Effector memory CD4-positive, alpha-beta T cell (primary cell): ENCODE measurements around the gene SHANK3.
"Not testable (repeated sequence)": the region's sequence is repeated elsewhere in the genome, so short reads cannot be mapped to it uniquely, and the experiment has no call there.

ENCODE experiments used
- DNase-seq, 3 donors: peaks; one replicate each; pipeline ENCODE4 v3.0.0-alpha.2; 2020
- H3K27ac ChIP-seq: 2 replicates; pipeline ENCODE4 v1.7.0; 2013; ENCODE audit warnings: mild to moderate bottlenecking, low read length, moderate library complexity; ENCODE audit not compliant: insufficient read depth, poor library complexity, severe bottlenecking
- H3K27me3 ChIP-seq: replicated peaks from 2 replicates; pipeline ENCODE4 v1.7.0; 2013; ENCODE audit warnings: mild to moderate bottlenecking, low read length; ENCODE audit not compliant: insufficient read depth, control insufficient read depth, poor library complexity, severe bottlenecking
- H3K36me3 ChIP-seq: 2 replicates; pipeline ENCODE4 v1.7.0; 2013; ENCODE audit warnings: mild to moderate bottlenecking, low read length, moderate library complexity; ENCODE audit not compliant: control insufficient read depth, insufficient read depth
- H3K4me1 ChIP-seq: 2 replicates; pipeline ENCODE4 v1.7.0; 2013; ENCODE audit warnings: low read length, mild to moderate bottlenecking; ENCODE audit not compliant: control insufficient read depth, insufficient read depth, poor library complexity, severe bottlenecking
- H3K4me3 ChIP-seq: 2 replicates; pipeline ENCODE4 v1.7.0; 2013; ENCODE audit warnings: low read length, low read depth, mild to moderate bottlenecking; ENCODE audit not compliant: insufficient read depth, poor library complexity, severe bottlenecking
- H3K9me3 ChIP-seq: 2 replicates; pipeline ENCODE4 v1.7.0; 2013; ENCODE audit warnings: mild to moderate bottlenecking, low read length, moderate library complexity; ENCODE audit not compliant: control insufficient read depth

SHANK3 gene

DNA sequence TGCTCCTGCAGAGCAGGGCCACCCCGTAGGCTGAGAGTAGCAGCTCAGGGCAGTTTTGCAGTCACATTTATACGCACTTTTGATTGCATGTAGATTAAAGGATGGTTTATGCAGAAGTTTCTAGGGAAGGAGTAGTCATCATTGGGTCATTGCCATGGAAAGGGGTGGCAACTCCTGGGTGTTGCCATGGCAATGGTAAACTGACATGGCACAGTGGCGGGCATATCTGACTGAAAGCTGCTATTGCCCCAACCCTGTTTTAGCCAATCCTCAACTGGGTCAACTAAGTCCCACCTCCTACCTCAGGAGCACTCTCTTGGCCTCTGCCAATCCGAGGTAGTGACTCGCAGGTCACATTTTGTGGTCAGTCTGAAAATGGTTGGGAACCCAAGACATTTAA is 42.2 kb upstream of the SHANK3 start:
- Histone ChIP-seq H3K9me3 (no peaks in the 10 kb centered on the region), H3K36me3 (peaks cover 11% of the 10 kb centered on the region)
- DNase-seq, result no peak

DNA sequence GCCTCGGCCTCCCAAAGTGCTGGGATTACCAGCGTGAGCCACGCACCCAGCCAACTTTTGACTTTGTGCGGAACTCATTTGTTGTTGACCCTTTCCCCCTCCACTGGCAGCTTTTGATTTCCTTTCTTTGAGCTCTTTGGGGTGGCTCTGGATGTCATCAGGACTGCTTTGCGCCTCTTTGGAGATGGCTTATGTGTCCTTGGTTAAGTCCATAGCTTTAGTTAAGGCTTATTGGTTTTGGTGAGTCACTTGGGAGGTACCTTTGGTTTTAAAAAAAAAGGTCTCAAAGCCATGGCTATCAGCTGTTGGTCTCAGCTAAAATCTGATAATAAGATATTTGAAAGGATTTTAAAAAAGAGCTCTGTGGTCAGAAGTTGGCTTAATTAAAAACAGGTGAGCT is 39.5 kb upstream of the SHANK3 start:
- Histone ChIP-seq H3K36me3 (no peaks in the 10 kb centered on the region), H3K9me3 (no peaks in the 10 kb centered on the region), H3K4me1 (peaks cover 7% of the 10 kb centered on the region), H3K27ac (no peak overlapping the region), H3K27me3 (no peaks in the 10 kb centered on the region), H3K4me3 (no peak overlapping the region)
- DNase-seq, result no peak

More for the DNA sequence above, 42.2 kb upstream of the SHANK3 start:
- H3K4me1 ChIP-seq, result peaks cover 13% of the 10 kb centered on the region
- H3K27me3 ChIP-seq, result no peaks in the 10 kb centered on the region
- no peak overlapping the region for H3K4me3 ChIP-seq
- H3K27ac ChIP-seq, result no peak overlapping the region

DNA sequence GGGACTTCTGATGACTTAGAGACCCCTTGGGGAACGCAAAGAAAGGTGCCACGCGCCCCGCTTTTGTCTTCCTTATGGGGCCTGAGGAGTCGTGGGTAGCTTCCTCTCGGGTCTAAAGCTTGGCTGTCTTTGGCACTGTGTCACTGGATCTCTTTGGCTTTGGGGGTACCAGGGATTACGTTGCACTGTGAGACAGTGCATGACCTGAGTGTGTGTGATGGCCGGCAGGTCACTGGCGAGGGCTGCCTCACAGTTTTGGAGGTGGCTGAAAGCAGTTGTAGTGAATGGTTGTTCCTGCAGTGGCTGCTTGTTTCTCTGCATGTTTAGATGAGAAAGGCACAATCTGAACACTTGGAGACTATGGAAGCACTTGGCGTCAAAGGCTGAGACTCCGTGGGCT is 38.9 kb upstream of the SHANK3 start:
- H3K9me3 ChIP-seq, result no peaks in the 10 kb centered on the region
- peaks cover 3% of the 10 kb centered on the region for H3K4me1 ChIP-seq
- H3K36me3 ChIP-seq, result no peaks in the 10 kb centered on the region
- no peaks in the 10 kb centered on the region for H3K27me3 ChIP-seq
- no peak for DNase-seq
- H3K27ac ChIP-seq, result no peak overlapping the region
- no peak overlapping the region for H3K4me3 ChIP-seq

DNA sequence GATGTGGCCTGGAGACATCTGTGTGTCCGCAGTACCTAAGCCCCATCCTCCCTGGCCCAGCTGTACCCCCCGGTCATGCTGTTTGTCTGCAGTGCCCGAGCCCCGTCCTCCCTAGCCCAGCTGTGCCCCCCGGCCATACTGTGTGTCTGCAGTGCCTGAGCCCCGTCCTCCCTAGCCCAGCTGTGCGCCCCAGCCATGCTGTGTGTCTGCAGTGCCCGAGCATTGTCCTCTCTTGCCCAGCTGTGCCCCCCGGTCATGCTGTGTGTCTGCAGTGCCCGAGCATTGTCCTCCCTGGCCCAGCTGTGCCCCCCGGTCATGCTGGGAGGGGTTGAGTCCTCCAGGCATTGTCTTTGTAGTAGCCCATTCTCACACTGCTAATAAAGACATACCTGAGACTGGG is 37.0 kb upstream of the SHANK3 start:
- Histone ChIP-seq H3K27ac (no peak overlapping the region), H3K9me3 (no peaks in the 10 kb centered on the region), H3K36me3 (no peaks in the 10 kb centered on the region), H3K27me3 (no peaks in the 10 kb centered on the region), H3K4me1 (no peaks in the 10 kb centered on the region), H3K4me3 (no peak overlapping the region)
- DNase-seq, result no peak

DNA sequence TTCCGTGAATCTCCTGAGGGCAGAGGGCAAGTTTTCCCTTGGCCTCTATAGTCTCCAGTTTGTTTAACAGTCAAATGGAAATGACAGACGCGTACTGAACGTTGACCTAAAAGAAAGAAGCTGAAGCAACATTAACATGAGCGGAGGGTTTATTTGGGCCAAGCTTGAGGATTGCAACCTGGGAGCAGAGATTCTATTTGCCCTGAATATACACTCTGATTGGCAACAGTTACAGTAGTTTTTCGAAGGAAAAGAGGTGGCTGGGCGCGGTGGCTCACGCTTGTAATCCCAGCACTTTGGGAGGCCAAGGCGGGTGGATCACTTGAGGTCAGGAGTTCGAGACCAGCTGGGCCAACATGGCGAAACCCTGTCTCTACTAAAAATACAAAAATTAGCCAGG is 32.3 kb upstream of the SHANK3 start:
- H3K36me3 ChIP-seq, DNase-seq, H3K4me3 ChIP-seq, H3K9me3 ChIP-seq, H3K27ac ChIP-seq, H3K4me1 ChIP-seq: not testable (repeated sequence)
- H3K27me3 ChIP-seq, result peaks cover 13% of the 10 kb centered on the region

DNA sequence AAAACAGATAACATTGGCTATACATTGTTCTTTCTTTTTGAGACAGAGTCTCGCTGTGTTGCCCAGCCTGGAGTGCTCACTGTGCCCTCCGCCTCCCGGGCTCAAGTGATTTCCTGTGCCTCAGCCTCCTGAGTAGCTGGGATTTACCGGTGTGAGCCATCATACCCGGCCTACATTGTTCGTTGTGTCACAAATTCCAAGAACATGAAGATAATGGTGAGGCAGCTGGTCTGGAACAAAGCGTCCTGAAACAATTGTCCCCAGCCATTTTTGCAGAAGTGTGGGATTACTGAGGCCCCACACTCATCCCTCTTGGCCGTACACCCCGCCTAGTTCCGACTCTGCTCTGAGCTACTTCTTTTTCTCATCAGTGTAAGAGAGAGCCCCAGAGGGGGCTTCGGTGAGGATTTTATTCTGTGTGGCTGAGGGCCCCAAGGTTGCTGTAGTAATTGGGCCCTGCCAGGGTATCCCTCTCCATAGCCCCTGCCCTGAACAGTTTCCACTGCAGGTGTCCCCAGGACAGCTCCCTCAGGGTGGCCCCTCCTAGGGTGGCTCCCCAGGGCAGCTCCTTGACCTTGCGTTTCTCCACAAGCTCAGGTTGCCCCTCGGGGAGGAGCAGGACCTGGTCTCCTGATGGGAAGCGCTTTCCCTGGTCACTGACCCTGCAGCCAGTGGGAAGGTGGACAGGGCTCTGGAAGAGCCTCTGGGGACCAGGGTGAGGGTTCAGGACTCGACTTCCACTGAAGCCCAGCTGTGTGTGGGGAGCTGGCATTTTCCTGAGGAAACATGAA is 31.6 kb upstream of the SHANK3 start:
- Histone ChIP-seq H3K36me3 (no peaks in the 10 kb centered on the region), H3K27ac (no peak overlapping the region), H3K27me3 (peaks cover 14% of the 10 kb centered on the region), H3K9me3 (no peaks in the 10 kb centered on the region), H3K4me1 (no peaks in the 10 kb centered on the region), H3K4me3 (no peak overlapping the region)
- DNase-seq, result no peak

DNA sequence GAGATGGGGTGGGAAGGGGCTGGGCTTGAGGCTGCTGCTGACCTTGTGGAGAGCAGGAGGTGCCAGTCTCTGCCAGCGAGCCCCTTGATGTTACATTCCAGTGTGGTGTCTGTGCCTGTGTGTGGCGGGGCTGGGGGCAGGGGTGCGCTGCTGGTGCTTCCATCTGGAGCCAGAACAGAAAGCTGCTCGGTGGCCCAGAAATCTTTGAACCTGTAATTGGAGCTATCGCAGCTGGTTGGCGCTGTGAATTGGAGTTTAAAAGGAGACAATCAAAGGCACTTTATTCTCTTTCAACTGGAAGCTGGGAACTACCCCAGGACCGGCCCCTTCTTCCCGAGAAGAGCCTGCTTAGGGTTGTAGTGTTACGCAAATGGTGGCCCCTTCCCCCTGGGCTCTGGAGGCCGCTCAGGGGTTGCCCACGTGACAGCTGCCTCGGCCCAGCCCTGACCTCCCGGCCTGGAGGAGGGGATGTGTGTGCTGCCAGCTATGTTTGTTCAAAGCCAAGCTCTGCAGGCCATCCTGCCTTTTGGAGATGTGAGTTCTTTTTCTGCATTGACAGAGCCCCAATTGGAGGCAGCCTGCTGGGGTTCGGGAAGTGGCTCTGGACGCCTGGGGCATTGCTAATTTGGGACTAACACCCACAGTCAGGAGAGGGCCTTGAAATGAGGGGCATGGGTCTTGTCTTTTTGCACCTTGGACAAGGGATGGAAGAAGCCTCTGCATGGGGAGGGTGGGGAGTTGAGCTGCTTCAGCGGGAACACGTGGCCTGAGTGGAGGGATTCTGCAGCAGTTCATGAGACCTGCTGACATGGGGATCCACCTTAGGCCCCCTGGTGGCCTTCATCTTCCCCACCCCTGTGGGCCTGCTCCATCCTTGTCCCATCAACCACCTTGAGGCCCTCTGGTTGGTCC is 30.7 kb upstream of the SHANK3 start:
- Histone ChIP-seq H3K27ac (no peak overlapping the region), H3K9me3 (no peaks in the 10 kb centered on the region), H3K27me3 (peaks cover 14% of the 10 kb centered on the region), H3K36me3 (no peaks in the 10 kb centered on the region), H3K4me1 (no peaks in the 10 kb centered on the region), H3K4me3 (no peak overlapping the region)
- no peak for DNase-seq

DNA sequence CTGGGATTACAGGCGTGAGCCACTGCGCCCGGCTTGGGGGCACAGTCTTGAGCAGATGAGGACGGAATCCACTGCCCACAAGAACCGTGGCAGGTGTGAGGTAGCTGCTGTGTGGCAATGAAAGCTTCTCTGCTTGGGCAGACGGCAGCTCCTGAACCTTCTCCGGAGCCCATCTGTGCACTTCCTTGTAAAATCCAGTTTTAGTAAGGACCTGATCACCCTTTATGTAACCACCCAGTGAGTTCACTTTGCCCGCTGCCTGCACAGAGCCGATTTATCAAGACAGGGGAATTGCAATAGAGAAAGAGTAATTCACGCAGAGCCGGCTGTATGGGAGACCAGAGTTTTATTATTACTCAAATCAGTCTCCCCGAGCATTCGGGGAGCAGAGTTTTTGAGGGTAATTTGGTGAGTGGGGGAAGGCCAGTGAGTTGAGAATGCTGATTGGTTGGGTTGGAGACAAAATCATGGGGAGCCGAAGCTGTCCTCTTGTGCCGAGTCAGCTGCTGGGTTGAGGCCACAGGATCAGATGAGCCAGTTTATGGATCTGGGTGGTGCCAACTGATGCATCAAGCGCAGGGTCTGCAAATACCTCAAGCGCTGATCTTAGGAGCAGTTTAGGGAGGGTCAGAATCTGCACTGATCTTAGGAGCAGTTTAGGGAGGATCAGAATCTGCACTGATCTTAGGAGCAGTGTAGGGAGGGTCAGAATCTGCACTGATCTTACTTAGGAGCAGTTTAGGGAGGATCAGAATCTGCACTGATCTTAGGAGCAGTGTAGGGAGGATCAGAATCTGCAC is 29.4 kb upstream of the SHANK3 start:
- peaks cover 14% of the 10 kb centered on the region for H3K27me3 ChIP-seq
- DNase-seq, result not testable (repeated sequence)

DNA sequence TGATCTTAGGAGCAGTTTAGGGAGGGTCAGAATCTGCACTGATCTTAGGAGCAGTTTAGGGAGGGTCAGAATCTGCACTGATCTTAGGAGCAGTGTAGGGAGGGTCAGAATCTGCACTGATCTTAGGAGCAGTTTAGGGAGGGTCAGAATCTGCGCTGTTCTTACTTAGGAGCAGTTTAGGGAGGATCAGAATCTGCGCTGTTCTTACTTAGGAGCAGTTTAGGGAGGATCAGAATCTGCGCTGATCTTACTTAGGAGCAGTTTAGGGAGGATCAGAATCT is 28.9 kb upstream of the SHANK3 start:
- H3K9me3 ChIP-seq, H3K4me1 ChIP-seq, H3K36me3 ChIP-seq, H3K27ac ChIP-seq, DNase-seq, H3K4me3 ChIP-seq: not testable (repeated sequence)
- peaks cover 14% of the 10 kb centered on the region for H3K27me3 ChIP-seq

More for the DNA sequence above, 29.4 kb upstream of the SHANK3 start:
- not testable (repeated sequence) for H3K27ac ChIP-seq, H3K9me3 ChIP-seq, H3K36me3 ChIP-seq, H3K4me1 ChIP-seq, H3K4me3 ChIP-seq
